Lung (tissue), 12 donors: Measurements from ENCODE around the gene PARD6G. TPM values are rescaled to one million over a fixed set of nuclear protein-coding genes. Genes with fewer than 3 reads are reported as not detected.
"Not testable (repeated sequence)": the region's sequence is repeated elsewhere in the genome, so short reads cannot be mapped to it uniquely, and the experiment has no call there.

ENCODE experiments used
- ATAC-seq: fragments of 200-7000 bp; cut with Tn5 transposase; one replicate; pipeline ENCODE4 v1.9.1; 2020; ENCODE audit warnings: moderate number of reproducible peaks; ENCODE audit not compliant: insufficient read depth, low FRiP score
- DNase-seq, 3 donors: peaks; one replicate each; pipeline ENCODE4 v3.0.0-alpha.2; 2013 to 2017
- H3K27ac ChIP-seq, 2 donors: one replicate each; pipeline ENCODE4 v1.5.1; 2013; ENCODE audit warnings: mild to moderate bottlenecking in 2 of 2, moderate library complexity in 2 of 2, control low read depth in 1 of 2, inconsistent platforms in 1 of 2, low read depth in 1 of 2, low read length in 1 of 2
- H3K27me3 ChIP-seq, 3 donors: one replicate each; pipeline ENCODE4 v1.5.1; 2013; ENCODE audit warnings: low read length in 2 of 3; ENCODE audit not compliant: control insufficient read depth in 3 of 3, insufficient read depth in 3 of 3
- H3K36me3 ChIP-seq, 4 donors: one replicate each; pipeline ENCODE4 v1.5.1; 2013; ENCODE audit warnings: low read length in 4 of 4, mild to moderate bottlenecking in 1 of 4, moderate library complexity in 1 of 4; ENCODE audit not compliant: control insufficient read depth in 4 of 4, insufficient read depth in 4 of 4
- H3K4me1 ChIP-seq, 5 donors: one replicate each; pipeline ENCODE4 v1.5.1; 2013; ENCODE audit warnings: low read length in 5 of 5, mild to moderate bottlenecking in 2 of 5, moderate library complexity in 1 of 5; ENCODE audit not compliant: control insufficient read depth in 5 of 5, insufficient read depth in 5 of 5
- H3K4me3 ChIP-seq: one replicate; pipeline ENCODE4 v1.5.1; 2013; ENCODE audit warnings: mild to moderate bottlenecking, control low read depth, moderate library complexity
- H3K9ac ChIP-seq, 2 donors: one replicate each; pipeline ENCODE4 v1.5.1; 2013; ENCODE audit warnings: low read length in 2 of 2, control low read depth in 1 of 2; ENCODE audit not compliant: insufficient read depth in 1 of 2
- H3K9me3 ChIP-seq, 4 donors: one replicate each; pipeline ENCODE4 v1.5.1; 2013; ENCODE audit warnings: low read length in 3 of 4, mild to moderate bottlenecking in 1 of 4, moderate library complexity in 1 of 4; ENCODE audit not compliant: control insufficient read depth in 4 of 4, insufficient read depth in 3 of 4
- CTCF ChIP-seq: IDR thresholded peaks from 2 replicates; pipeline ENCODE4 v1.5.1; 2012; ENCODE audit warnings: mild to moderate bottlenecking; ENCODE audit errors: control extremely low read depth, extremely low read depth
- WGBS, 2 donors: extraction: QIAGEN DNeasy Blood & Tissue Kit; methylation state at CpG; one replicate each; pipeline ENCODE4 v1.1.7; 2013; 5-methylcytosine and 5-hydroxymethylcytosine counted together
- polyA plus RNA-seq, 2 donors: library from polyadenylated mRNA; stranded (reverse); fragments of 200-250 nt; gene quantifications; one replicate each; pipeline ENCODE4 v1.2.1, GENCODE V29; 2013
- total RNA-seq, 2 donors: library from RNA; depleted of rRNA in 1 of 2; stranded (reverse); fragments of >200 nt in 1 of 2; gene quantifications; one replicate each; pipeline ENCODE4 v1.2.1, GENCODE V29; 2014 to 2021
- donor health status: control.
- donor health status: control.
- donor health status: Bipolar disorder and iron deficiency.
- donor health status: healthy.
- donor health status: DM: yes; HTN: yes; CAD: no.

Gene PARD6G
- total and polyA plus RNA-seq, 4 donors: 1.8 to 9.8 (median 3.1) TPM

- no peak overlapping the region for H3K27ac ChIP-seq
- 78 to 83% methylated on average over 6 of the region's 6 CpGs for WGBS, 2 donors
- peaks cover 0 to 3% (median 0%) of the 10 kb centered on the region in 5 donors for H3K4me1 ChIP-seq
- no peak overlapping the region for H3K9ac ChIP-seq
- no peak for DNase-seq
- no peaks in the 10 kb centered on the region for H3K36me3 ChIP-seq
- no peak for TF ChIP-seq CTCF
- ATAC-seq: no peak
- H3K4me3 ChIP-seq: no peak overlapping the region
- H3K9me3 ChIP-seq: peaks cover 0 to 8% (median 4%) of the 10 kb centered on the region in 4 donors
- no peaks in the 10 kb centered on the region for H3K27me3 ChIP-seq
Measured at GRCh38 chr18:80166725-80167124, 80.6 kb downstream of the PARD6G start.

GRCh38 chr18:80166240-80166639 is 81.1 kb downstream of the PARD6G start:
- Histone ChIP-seq H3K27ac (no peak overlapping the region), H3K27me3 (no peaks in the 10 kb centered on the region), H3K36me3 (no peaks in the 10 kb centered on the region), H3K4me1 (peaks cover 0 to 3% (median 0%) of the 10 kb centered on the region in 5 donors), H3K9me3 (peaks cover 0 to 8% (median 4%) of the 10 kb centered on the region in 4 donors), H3K4me3 (no peak overlapping the region), H3K9ac (no peak overlapping the region)
- ATAC-seq (no peak), DNase-seq (no peak)
- 93% methylated on average over 10 of the region's 10 CpGs for WGBS, 2 donors
- TF ChIP-seq CTCF: no peak

GRCh38 chr18:80164727-80165355 is 82.5 kb downstream of the PARD6G start:
- H3K36me3 ChIP-seq, H3K9ac ChIP-seq, H3K27me3 ChIP-seq, H3K4me3 ChIP-seq, DNase-seq, H3K9me3 ChIP-seq, H3K4me1 ChIP-seq, ATAC-seq, H3K27ac ChIP-seq: not testable (repeated sequence)
- 85 to 89% methylated on average over 9 of the region's 9 CpGs for WGBS, 2 donors

- DNase-seq: no peak
- H3K9me3 ChIP-seq: peaks cover 0 to 9% (median 4%) of the 10 kb centered on the region in 4 donors
- H3K36me3 ChIP-seq: peaks cover 0 to 3% (median 0%) of the 10 kb centered on the region in 4 donors
- H3K4me3 ChIP-seq: no peak overlapping the region
- no peak overlapping the region for H3K9ac ChIP-seq
- no peak overlapping the region for H3K27ac ChIP-seq
- H3K27me3 ChIP-seq: no peaks in the 10 kb centered on the region
- TF ChIP-seq CTCF: no peak
- no peak for ATAC-seq
- 96 to 98% methylated on average over 7 of the region's 7 CpGs for WGBS, 2 donors
- H3K4me1 ChIP-seq: peaks cover 0 to 3% (median 0%) of the 10 kb centered on the region in 5 donors
Measured at GRCh38 chr18:80163183-80163582, 84.1 kb downstream of the PARD6G start.
